NCI-H2029 treated with DMSO at 0.1 percent for 48 hours (cell line): ENCODE data around the gene SMTNL1.

Experiments
- DNase-seq: peaks from one replicate; lab custom pipeline; 2025; lab: John Stamatoyannopoulos, UW

The SMTNL1 gene

GRCh38 chr11:57596266-57596885, 59.0 kb downstream of the SMTNL1 start:
- DNase-seq = no peak

- no peak for DNase-seq
Measured at GRCh38 chr11:57597461-57597915, 60.1 kb downstream of the SMTNL1 start, which contains the start of gene SERPING1. Gene SERPING1 (plus strand): TSS chr11:57597685. CDS start chr11:57598271, 586 bp downstream.

- no peak for DNase-seq
Measured at GRCh38 chr11:57597916-57598830, 60.8 kb downstream of the SMTNL1 start.

- DNase-seq = no peak
Measured at GRCh38 chr11:57598831-57599155, 61.4 kb downstream of the SMTNL1 start.

- DNase-seq = no peak
Measured at GRCh38 chr11:57599381-57599780, 62.0 kb downstream of the SMTNL1 start.
